ENCODE measurements around the gene ZCCHC24. TPM values are rescaled to one million over a fixed set of nuclear protein-coding genes. Genes with fewer than 3 reads are reported as not detected.

Gene ZCCHC24
- polyA plus RNA-seq, 1 donor, result 68.8 TPM

Other genes starting within 250 kb of the ZCCHC24 start
- gene PPIF, start 98.2 kb downstream of the ZCCHC24 start, polyA plus RNA-seq (ENCODE audit: insufficient read length), result 19.9 TPM
- gene EIF5AL1, start 66.9 kb upstream of the ZCCHC24 start, polyA plus RNA-seq (ENCODE audit: insufficient read length), result 0.49 TPM
- gene SFTPA2, start 114.8 kb upstream of the ZCCHC24 start, polyA plus RNA-seq (ENCODE audit: insufficient read length), result 0.15 TPM
- not detected for gene SFTPA1, start 165.3 kb upstream of the ZCCHC24 start, polyA plus RNA-seq (ENCODE audit: insufficient read length)

All from forelimb muscle (tissue), 1 donor.